ENCODE measurements around the gene NOLC1.

NOLC1 gene

GRCh38 chr10:102151774-102152544 lies at the start of gene NOLC1:
TSS of gene NOLC1 (plus strand) at chr10:102152389. CDS start at chr10:102152411, 22 bp downstream.
- DNase-seq (ENCODE audit: low spot score) = peak; percentile 95

- no peak for DNase-seq (ENCODE audit: low spot score)
These were observed 49.8 kb upstream of the NOLC1 start for GRCh38 chr10:102102421-102102820.

GRCh38 chr10:102106998-102107397 lies 45.2 kb upstream of the NOLC1 start:
- no peak for DNase-seq (ENCODE audit: low spot score)

DNA sequence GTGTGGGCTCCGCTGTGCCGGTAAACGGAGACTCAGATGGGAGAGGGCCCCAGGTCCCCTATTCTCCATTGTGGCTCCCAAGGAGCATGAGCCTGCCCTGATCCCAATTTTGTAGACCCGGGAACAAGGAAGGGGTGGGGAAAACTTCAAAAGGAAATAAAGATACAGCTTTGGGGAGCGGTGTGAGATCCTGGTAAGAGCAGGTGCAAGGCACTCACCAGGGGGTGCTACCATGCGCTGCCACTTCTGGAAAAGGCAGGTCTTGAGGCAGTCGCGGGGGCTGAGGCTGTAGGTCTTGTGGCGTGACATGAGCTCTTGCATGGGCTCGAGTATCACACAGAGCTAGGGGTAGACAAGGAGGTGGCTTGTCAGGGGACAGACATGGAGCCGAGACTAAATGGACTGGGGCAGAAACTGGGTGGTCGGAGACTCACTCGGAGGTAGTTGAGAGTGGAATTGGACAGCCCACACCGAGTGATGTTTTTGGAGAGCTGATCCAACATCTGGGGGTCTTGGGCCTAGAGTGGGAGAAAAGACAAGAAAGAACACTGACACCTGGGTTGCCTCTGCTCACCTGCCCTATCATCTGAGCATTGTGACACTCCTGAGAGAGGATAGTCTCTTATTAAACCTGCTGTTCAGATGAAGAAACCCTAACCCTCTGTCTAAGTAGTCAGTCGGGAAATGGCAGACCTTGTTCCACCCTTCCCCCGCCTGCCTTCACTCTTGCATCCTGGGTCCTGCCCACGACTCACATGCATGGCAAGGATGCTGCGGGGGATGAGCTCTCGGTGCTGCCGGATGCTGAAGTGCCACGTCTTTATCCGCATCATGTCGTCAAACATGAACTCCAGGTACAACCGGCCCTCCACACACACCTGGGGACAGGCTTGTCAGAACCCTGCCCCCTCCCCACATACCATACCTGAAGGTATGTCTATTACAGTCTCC lies 42.7 kb upstream of the NOLC1 start:
- no peak for DNase-seq (ENCODE audit: low spot score)

- no peak for DNase-seq (ENCODE audit: low spot score)
These were observed 40.9 kb upstream of the NOLC1 start for GRCh38 chr10:102111276-102111675.

DNA sequence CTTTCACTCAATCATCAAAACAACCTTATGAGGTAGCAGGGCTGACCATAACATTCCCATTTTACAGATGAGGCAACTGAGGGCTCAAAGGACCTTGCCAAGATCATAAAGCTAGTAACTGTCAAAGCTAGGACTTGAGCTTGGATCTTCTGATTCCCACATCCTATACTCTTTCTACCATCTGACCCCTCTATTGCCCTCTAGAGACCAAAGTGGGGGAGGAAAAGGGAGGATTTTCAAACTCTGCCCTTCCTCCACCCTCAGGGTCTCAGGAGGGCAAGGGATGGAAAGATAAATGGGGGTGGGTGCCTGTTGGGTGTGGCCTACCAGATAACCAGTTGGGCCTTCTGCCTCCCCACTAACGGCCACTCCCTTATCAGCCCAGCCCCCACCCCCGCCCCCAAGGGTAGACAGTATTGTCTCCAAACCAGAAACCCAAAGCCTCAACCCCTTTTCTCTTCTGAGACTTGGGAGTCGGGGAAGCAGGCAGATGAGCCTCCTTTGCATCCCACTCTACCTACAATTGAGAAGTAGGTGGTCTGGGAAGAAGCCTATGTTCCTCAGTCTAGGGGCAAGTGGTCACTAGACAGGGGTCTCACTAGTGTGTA lies 39.9 kb upstream of the NOLC1 start:
- DNase-seq (ENCODE audit: low spot score) = peak; percentile 77

DNA sequence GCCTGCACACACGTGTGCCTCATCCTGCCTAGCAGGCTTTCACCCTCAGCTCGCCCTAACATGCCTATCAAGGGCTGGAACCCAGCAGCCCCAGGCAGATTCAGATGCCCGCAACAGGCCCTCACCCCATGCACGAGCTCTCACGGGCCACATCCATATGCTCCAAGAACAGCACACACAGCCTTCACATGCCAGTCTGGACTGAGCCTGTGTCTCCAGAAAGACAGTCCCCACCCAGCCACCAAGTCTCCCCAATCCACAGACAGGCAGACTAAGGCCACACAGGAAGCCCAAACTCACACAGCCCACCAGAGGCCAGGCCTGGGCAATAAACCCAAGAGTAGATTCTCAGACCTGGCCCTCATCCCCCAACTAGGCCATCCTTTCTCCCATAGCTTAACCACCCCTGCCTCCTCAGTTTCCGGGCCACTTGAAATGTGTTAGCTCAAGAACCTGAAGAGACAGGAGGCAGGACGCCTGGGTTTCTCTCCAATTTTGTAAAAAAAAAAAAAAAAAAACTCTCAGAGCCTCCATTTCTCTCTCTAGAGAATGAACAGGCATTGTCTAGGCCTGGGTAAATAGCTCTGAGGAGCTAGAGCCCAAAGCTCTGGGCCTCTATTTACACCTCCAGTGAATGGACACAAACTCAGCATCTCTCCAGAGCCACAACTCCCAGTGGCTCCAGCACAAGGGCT lies 38.8 kb upstream of the NOLC1 start:
- peak; percentile 57 for DNase-seq (ENCODE audit: low spot score)

DNA sequence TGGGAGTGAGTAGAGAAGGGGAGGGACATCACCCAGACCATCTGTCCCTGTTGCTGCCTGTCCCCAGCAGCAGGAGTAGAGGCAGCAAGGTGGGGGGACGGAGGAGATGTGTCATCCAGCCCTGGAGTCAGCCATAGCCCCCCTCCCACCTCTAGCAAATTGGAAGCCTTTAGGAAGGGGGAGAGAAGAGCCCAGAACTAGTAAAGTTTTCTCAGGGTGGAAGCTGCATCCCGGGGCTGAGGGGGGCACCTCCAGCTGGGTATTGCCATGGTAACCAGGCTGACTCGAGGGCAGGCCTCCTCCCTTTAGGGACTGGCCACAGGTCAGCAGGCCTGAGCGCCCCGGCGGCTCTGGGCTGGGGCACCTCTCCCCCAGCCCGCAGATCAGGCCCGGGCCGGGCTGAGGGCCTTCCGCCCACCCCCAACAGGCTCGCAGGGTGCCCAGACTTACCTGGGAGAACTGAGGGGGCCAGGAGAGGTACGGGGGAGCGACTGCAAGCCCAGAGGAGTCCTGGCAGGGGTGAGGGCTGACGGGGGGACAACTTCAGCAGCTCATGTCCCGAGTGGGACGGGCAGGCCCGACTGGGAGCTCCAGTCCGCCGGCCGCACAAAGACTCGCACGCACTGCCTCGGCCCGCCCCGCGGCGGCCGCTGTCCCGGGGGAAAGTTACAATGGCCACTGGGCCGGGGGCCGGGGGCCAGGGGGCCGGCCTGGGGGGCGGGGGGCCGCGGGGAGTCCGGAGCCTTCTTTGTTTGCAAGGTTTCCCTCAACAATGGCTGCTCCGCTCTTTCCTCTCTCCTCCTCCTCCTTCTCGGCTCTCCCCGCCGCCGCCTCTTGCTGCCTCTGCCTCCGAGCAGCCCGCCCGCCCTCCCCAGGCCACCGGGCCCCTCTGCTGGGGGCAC lies 38.0 kb upstream of the NOLC1 start:
- DNase-seq (ENCODE audit: low spot score) = peak; percentile 66

GRCh38 chr10:102114861-102115618 lies 37.1 kb upstream of the NOLC1 start:
- DNase-seq (ENCODE audit: low spot score) = peak; percentile 91

DNA sequence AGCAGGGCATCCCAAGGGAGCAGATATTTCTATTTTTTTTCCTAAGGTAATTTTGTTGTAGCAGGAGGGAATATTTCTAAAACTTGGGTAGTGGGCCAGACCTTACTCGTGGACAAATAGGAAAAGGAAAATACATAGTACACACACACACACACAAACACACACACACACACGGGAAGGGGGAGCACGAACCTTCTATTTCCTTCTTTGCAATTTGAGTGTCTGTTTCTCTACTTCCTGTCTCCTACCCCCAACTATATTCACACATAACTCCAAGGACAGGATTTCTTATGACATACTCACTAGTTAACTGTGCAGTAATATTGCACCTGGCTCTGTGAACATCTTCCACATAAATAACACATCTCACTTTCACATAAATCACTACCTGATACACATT lies 36.4 kb upstream of the NOLC1 start:
- DNase-seq (ENCODE audit: low spot score) = no peak

DNA sequence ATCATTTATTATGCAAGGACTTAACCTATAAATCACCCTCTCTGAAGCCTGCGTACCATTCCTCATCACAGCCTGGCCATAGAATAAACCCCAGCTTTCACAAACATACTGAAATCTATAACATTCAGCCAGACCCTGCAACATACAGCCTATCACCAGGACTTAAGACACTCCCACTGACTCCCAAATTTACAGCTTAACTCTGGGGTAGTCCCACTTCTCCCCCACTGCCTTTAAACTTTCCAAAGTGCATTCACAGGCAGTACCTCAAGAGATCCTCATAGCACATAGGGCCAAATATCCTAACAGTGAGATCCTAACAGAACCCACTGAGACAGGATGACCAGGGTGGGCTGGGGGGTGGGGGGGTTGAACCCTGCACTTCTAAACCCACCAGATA lies 35.5 kb upstream of the NOLC1 start:
- DNase-seq (ENCODE audit: low spot score) = no peak

- peak; percentile 78 for DNase-seq (ENCODE audit: low spot score)
These were observed 34.6 kb upstream of the NOLC1 start for GRCh38 chr10:102117391-102118159.

- peak; percentile 30 for DNase-seq (ENCODE audit: low spot score)
These were observed 33.3 kb upstream of the NOLC1 start for GRCh38 chr10:102118867-102119266.

DNA sequence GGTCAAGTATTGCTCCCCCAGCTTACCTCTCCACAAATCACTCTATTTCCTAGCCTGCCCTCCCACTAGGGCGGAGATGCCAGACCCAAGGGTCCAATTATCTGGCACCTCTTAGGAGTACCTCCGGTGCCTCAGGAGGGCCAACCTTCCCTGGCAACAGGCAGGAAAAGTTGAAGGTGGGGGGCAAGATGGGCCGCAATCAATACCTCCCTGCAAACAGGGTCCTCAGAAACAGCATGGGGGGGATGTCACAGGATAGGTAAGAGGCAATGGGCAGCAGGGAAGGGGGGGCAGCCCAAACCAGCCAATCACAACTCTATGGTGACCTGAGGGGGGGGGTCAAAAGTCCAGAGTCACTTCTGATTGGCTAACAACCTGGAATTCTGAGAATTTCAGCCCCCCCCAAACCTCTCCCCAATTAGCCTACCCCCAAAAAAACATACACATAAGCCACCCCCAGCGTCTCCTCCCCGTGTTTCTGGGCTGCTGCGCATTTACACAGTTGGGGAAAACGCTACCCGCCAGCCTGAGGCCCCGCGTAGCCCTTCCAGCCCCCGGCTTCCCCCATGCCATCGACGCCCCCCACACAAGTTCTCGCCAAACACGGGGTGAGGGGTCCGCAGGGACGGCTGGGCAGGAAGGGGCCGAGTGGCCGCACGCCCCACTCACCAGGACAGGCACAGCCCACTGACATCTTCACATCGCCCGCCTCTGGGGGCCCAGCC lies 32.6 kb upstream of the NOLC1 start:
- DNase-seq (ENCODE audit: low spot score) = peak; percentile 44

DNA sequence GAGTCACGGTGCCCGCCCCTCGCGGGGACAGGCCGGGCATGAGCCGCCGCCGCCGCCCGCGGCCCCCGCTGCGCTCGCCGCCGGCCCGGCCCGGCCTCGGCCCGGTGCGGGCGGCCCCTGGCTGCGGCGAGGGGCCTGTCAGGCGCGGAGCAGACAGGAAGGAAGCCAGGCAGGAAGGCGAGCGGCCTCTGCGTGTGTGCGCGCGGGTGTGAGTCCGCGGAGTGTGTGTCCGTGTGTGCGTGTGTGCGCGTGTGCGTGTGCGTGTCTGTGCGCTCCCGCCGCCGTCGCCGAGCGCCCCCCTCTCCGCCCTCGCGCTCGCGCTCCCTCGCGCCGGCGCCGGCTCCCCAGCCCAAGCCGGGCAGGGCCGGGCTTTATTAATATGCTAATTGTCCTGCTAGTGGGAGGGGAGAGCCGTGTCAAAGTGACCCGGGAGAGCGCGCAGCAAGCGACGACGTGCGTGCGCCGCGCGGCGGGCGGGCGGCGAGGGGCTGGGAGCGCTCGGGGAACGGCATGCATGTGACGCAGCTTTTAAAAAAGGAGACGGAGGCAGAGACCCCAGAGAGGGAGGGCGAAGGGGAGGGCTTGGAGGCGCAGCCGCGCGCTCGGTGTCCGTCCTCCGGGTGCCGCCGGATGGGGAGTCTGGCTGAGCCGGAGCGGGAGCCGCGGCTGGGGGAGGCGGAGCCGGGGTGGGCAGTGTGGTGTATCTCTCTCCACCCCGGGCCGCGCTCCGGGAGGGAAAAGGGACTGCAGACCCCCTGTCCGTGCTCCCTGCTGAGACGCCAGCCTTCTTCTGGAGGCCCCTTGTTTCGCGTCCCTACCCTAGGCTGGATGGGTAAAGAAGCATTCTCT lies 31.8 kb upstream of the NOLC1 start, which contains the start of gene LDB1:
Gene LDB1 (minus strand): TSS at position 227 of the 849 bp plus-strand sequence. CDS start 258 bp downstream, outside the sequence.
- DNase-seq (ENCODE audit: low spot score) = peak; percentile 76

DNA sequence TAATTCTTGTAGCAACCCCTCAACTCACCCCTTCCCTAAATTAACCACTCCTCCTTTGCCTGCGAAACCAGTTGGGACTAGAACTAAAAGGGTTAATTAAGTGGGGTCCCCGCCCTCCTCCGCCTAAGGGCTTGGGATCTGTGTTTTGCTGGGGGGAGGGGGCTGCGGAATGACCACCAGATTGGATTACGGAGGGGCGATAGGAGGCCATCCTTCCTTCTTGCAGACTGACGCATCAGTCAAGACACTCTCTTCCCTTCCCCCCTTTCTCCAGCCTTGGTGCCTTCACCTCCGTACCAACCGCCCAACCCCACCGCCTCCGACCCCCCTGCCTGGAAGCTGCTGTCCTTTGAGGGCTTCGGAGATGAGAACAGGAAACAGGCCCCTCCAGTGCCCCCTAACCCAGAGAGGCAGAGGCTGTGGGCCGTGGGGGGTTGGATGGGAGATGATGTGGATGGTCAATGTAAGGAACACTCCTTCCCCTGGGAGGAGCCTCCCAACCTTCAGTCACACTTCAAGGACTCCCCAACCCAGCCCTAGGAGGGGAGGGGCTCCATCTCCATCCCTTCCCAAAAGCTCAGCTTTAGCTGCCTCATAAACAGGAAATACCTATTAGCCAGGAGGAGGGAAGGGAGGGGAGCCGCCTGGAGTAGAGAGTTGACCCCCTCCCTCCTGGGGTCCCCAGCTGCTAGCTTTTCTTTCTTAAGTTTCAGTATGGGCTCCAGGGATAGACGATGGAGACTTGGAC lies 31.0 kb upstream of the NOLC1 start:
- no peak for DNase-seq (ENCODE audit: low spot score)

All from hematopoietic multipotent progenitor cell treated with erythropoietin and hydrocortisone succinate and interleukin-3 and kit ligand, for 17 days (in vitro differentiated cells).